HCEC 1CT (cell line): ENCODE measurements around the gene GSTT2.

ENCODE experiments used
- DNase-seq: peaks from one replicate; pipeline ENCODE4 v3.0.0-alpha.2; 2017

Gene GSTT2

DNA sequence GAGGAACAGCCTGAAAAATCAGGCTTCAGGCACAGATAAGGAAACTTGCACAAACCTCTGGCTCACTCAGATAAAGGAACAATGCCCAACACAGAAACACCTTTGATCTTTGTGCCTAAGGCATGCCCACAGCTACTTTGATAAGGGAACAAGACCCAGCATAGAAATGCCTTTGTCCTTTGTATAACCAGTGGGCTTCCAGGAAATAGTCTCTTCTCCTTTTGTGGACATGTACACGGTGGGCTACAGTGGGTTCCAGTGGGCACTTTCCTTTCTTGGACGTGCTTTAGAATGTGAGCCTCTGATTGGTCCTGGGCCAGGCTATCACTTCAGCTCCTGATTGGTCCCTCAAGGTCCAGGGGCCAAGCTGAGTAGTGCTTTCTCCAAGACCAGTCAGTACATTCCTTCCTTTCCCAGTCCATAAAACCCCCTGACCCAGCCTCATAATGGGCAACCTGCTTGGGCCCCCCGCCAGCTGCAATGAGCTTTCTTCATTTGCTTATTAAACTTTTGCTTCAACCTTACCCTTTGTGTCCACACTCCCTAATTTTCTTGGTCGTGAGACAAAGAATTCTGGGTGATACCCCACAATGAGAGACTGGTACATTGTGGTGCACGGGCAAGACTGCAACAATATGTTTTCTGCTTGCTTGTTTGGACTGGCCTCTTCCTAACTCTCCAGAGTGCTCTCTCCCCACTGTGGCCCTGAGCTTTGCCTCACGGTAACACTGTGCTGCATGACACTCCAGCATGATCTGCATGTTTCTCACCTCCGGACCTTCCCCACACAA is 29.5 kb downstream of the GSTT2 start:
- no peak for DNase-seq

DNA sequence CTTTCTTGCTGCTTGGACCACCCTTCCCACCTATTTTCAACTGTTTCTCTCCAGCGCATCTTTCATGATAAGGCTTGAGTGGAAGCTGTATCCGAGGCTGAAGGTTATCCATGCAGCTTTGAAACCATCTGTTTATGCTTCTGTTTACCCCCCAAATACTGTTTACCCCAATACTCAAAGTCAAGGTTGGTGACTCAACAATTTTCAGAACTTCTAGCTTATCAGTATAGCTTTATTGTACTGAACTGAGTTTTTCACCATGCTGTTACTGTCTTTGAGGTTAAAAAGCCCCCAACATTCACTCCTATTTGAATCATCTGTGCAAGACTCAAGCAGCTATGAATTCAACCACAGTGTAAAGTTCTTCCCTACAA is 30.1 kb downstream of the GSTT2 start:
- DNase-seq, result no peak

DNA sequence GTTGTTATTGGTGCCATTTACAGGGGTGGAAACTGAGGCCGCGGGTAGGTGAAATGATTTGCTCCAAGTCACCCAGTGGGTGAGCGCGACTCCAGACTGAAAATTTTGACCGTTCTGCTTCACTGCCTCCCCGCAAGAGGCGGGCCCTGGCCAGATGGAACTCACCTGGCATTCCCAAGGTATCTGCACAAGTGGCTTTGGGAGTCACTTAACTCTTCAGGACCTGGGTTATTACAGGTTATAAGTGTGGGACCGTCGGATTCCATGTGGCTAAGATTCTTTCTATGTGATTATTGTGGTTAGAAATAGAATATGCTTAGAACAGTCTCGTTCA is 31.8 kb downstream of the GSTT2 start:
- DNase-seq, result no peak

DNA sequence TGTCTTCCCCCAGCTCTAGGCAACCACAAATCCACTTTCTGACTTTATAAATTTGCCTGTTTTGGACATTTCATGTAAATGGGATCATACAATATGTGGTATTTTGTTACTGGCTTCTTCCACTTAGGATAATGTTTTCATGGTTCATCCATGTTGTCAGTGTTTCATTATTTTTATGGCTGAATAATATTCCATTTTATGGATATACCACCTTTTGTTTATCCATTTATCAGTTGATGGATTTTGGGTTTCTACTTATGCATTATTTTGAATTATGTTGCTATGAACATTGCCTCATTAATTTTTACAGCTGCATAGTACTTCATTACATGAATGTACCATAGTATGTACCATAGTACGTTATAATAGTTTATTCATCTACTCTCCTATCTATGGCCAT is 36.2 kb downstream of the GSTT2 start:
- DNase-seq, result no peak

DNA sequence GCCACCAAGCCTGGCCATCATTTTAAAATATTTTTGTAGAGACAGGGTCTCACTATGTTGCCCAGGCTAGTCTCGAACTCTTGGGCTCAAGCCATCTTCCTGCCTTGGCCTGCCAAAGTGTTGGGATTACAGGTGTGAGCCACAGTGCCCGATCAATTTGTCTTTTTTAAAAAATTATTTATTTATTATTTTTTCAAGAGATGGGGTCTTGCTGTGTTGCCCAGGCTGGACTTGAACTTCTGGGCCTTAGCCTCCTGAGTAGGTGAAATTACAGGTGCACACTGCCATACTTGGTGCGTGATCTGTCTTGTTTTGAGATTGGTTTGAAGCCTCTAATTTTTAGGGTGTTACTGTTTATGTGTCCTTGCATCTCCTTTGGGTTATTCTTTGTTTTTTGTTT is 41.4 kb downstream of the GSTT2 start:
- no peak for DNase-seq

DNA sequence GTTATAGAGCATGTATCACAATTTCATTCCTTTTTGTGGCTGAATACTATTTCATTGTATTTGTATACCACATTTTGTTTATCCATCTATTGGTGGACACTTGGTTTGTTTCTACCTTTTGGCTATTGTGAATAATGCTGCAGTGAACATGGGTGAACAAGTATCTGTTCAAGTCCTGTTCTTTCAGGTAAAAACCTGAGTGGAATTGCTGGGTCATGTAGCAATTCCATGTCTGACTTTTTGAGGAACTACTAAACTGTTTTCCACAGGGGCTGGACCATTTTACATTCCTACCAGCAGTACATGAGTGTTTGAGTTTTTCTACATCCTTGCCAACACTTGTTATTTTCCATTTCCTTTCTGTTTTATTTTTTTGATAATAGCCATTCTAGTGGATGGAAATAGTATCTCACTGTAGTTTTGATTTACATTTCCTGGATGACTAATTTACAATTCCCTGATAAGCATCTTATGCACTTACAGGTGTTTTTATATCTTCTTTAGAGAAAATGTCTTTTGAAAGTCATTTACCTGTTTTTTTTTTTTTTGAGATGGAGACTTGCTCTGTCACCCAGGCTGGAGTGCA is 43.4 kb downstream of the GSTT2 start:
- no peak for DNase-seq

DNA sequence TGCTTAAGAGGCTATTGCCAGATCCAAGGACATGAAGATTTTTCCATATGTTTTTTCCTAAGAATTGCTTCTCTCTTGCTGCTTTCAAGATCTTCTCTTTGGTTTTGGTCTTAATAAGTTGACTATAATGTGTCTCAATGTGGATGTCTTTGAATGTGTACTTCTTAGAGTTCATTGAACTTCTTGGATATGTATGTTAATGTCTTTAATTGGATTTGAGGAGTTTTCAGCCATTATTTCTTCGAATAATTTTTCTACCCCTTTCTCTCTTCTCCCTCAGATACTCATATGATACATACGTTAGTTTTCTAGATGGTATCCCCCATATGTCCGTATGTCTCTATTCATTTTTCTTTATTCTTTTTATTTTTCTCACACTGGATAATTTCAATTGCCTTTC is 44.4 kb downstream of the GSTT2 start:
- no peak for DNase-seq

DNA sequence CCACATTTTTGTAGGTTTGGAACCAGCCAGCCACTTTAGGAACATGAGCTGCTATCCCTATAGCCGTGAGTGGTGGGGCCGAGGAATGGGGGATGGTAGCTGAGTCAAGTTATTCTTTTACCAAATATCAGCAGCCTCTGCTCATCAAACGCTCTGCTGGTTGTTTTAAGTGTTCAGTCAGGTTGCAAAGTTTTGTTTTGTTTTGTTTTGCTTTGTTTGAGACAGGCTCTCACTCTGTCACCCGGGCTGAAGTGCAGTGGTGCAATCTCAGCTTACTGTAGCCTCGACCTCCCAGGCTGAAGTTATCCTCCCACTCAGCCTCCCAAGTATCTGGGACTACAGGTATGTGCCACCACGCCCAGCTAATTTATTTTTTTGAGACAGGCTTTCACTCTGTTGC is 45.5 kb downstream of the GSTT2 start:
- DNase-seq, result no peak

DNA sequence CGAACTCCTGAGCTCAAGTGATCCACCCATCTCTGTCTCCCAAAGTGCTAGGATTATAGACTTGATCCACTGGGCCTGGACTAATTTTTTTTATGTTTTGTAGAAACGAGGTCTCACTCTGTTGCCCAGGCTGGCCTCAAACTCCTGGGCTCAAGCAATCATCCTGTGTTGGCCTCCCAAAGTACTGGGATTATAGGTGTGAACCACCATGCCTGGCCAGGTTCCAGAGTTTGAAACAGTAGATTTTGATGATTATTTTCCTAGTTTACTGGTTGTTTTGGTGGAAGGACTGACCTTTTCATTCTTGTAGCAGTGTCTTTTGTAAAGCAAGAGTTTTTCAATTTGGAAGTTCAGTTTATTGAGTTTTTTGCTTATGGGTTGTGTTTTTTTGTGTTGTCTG is 46.1 kb downstream of the GSTT2 start:
- DNase-seq, result no peak

DNA sequence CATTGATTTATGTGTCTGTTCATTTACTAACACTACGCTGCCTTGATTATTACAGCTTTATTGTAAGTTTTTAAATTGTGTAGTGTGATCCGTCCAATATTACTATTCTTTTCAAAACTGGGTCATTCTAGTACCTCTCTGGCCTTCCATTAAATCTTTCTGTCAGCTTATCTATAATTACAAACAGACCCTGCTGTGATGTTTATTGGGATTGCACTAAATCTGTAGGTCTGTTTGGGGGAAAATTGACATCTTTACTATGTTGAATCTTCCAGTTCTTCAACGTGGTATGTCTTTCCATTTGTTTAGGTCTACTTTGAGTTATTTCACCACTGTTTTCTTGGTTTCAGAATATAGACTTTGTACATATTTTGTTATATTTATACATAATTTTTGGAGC is 46.8 kb downstream of the GSTT2 start:
- DNase-seq, result no peak

DNA sequence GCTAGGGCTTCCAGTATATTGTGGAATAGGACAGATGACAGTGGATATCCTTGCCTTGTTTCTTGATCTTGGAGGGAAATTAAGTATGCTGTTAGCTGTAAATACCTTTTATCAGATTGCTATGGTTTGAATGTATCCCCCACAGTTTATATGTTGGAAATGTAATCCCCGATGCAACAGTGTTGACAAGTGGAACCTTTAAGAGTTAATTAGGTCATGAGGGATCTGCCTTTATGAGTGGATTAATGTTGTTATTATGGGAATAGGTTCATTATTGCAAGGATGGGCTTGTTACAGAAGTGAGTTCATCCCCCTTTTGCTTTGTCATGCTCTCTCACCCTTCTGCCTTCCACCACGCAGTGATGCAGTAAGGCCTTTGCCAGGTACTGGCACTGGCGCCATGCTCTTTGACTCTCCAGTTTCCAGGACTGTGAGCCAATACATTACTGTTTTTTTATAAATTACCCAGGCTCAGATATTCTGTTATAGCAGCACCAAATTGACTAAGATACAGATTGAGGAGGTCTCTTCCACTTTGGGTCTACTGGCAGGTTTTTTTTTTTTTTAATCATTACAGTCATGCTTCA is 47.5 kb downstream of the GSTT2 start:
- DNase-seq, result no peak

DNA sequence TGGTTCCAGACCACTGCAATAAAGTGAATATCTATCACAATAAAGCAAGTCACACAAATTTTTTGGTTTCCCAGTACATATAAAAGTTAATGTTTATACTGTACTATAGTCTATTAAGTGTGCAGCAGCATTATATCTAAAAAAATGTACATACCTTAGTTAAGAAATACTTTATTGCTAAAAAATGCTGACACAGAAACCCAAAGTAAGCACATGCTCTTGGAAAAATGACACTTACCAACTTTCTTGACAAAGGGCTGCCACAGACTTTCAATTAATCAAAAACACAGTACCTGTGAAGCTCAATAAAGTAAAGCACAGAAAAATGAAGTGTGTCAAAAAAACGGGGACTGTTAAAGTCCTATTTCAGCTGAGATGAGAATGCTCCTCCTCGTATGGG is 48.1 kb downstream of the GSTT2 start:
- DNase-seq, result no peak

DNA sequence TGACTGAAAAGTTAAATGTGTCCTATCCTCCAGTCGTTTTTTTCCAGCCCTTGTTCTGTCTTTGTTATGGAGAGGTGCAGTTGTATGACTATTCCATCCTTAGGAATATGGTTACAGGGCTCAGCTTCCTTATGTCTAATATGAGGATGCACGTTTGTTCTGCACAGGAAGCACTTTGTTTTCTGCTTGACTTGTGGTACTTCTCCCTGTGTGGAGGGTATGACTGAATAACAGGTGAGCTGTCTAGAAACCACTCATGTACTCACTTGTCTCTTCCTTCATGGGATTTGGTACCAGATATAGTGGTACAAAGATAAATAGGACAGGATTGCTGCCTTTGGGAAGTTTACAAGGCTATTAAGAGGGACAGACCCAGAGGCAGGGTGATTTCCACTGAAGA is 48.6 kb downstream of the GSTT2 start:
- DNase-seq, result no peak

DNA sequence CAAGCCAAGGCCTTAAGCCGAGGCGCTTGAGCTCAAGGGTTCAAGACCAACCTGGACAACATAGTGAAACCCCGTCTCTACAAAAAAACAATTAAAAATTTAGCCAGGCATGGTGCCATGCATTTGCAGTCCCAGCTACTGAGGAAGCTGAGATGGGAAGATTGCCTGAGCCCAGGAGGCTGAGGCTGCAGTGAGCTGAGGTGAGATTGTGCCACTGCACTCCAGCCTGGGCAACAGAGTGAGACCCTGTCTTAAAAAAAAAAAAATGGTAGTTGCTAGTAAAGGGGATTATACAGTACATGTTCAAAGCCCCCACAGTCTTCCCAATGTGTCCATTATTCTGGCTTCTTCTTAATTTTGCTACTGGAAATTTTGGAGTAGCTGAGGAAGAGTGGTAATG is 49.4 kb downstream of the GSTT2 start:
- no peak for DNase-seq

DNA sequence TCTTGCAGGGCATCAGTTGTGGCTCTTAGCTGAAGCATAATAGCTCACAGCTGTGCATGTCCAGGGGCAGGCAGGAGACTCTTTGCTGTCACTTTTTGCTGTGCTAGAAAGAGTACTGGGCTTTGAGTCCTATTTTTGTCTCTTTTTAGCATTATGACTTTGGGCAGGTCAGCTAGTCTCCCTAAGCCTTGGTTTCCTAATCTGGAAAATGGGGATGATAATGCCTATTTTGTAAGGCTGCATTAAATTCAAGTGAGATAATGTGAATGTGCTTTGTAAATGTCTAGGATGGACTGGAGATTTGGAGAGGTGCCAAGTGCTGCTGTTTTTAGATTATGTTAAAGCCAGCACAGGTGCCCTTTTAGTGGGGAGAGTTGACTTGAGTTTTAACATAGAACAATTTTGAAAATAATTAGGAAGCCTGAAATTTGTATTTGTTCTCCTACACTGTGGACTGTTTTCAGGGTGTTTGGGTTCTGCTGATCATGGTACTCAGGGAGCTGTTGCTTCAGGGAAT is 50.3 kb downstream of the GSTT2 start:
- no peak for DNase-seq
